Measurements from ENCODE around the gene SLC25A34.

- TF ChIP-seq, protein P1, sequence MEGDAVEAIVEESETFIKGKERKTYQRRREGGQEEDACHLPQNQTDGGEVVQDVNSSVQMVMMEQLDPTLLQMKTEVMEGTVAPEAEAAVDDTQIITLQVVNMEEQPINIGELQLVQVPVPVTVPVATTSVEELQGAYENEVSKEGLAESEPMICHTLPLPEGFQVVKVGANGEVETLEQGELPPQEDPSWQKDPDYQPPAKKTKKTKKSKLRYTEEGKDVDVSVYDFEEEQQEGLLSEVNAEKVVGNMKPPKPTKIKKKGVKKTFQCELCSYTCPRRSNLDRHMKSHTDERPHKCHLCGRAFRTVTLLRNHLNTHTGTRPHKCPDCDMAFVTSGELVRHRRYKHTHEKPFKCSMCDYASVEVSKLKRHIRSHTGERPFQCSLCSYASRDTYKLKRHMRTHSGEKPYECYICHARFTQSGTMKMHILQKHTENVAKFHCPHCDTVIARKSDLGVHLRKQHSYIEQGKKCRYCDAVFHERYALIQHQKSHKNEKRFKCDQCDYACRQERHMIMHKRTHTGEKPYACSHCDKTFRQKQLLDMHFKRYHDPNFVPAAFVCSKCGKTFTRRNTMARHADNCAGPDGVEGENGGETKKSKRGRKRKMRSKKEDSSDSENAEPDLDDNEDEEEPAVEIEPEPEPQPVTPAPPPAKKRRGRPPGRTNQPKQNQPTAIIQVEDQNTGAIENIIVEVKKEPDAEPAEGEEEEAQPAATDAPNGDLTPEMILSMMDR (IDR thresholded peaks at IDR 0.05; ENCODE audit: low read depth, low read length, poor library complexity, severe bottlenecking), result peak; percentile 27
- no peak for TF ChIP-seq EZH2phosphoT487 (IDR thresholded peaks at IDR 0.05; ENCODE audit: borderline replicate concordance, low read length)
Measured at GRCh38 chr1:15739745-15740144, 3.7 kb downstream of the SLC25A34 start.

Measured in DOHH2 (cell line).